ENCODE data around the gene COL16A1. TPM values are rescaled to one million over a fixed set of nuclear protein-coding genes. Genes with fewer than 3 reads are reported as not detected.

COL16A1 gene
- total RNA-seq, 1 donor from 2014 or later = 0.67 TPM

GRCh38 chr1:31642366-31642765, 61.5 kb downstream of the COL16A1 start:
- Mint-ChIP-seq H3K4me3 (ENCODE audit: low read depth) (no peak overlapping the region), H3K27me3 (no peaks in the 10 kb centered on the region), H3K4me1 (ENCODE audit: low read depth) (peaks cover 16% of the 10 kb centered on the region), H3K9me3 (ENCODE audit: low read depth) (no peaks in the 10 kb centered on the region), H3K36me3 (ENCODE audit: insufficient read depth) (no peaks in the 10 kb centered on the region), H3K27ac (no peak overlapping the region)
- TF ChIP-seq CTCF (IDR thresholded peaks at IDR 0.05; ENCODE audit: unreplicated experiment) = no peak
- no peak for DNase-seq (ENCODE audit: low spot score, unreplicated experiment)

GRCh38 chr1:31640964-31641363, 62.9 kb downstream of the COL16A1 start:
- Mint-ChIP-seq H3K27me3 (no peaks in the 10 kb centered on the region), H3K4me1 (ENCODE audit: low read depth) (peaks cover 16% of the 10 kb centered on the region), H3K36me3 (ENCODE audit: insufficient read depth) (no peaks in the 10 kb centered on the region), H3K27ac (no peak overlapping the region), H3K9me3 (ENCODE audit: low read depth) (no peaks in the 10 kb centered on the region), H3K4me3 (ENCODE audit: low read depth) (no peak overlapping the region)
- DNase-seq (ENCODE audit: low spot score, unreplicated experiment) = no peak
- no peak for TF ChIP-seq CTCF (IDR thresholded peaks at IDR 0.05; ENCODE audit: unreplicated experiment)

GRCh38 chr1:31640179-31640578, 63.6 kb downstream of the COL16A1 start:
- H3K36me3 Mint-ChIP-seq (ENCODE audit: insufficient read depth) = no peaks in the 10 kb centered on the region
- no peak overlapping the region for H3K4me3 Mint-ChIP-seq (ENCODE audit: low read depth)
- no peak for TF ChIP-seq CTCF (IDR thresholded peaks at IDR 0.05; ENCODE audit: unreplicated experiment)
- no peak for DNase-seq (ENCODE audit: low spot score, unreplicated experiment)
- H3K4me1 Mint-ChIP-seq (ENCODE audit: low read depth) = peaks cover 13% of the 10 kb centered on the region
- no peak overlapping the region for H3K27ac Mint-ChIP-seq
- H3K27me3 Mint-ChIP-seq = no peaks in the 10 kb centered on the region
- no peaks in the 10 kb centered on the region for H3K9me3 Mint-ChIP-seq (ENCODE audit: low read depth)

GRCh38 chr1:31639543-31639942, 64.3 kb downstream of the COL16A1 start:
- H3K4me3 Mint-ChIP-seq (ENCODE audit: low read depth) = no peak overlapping the region
- no peaks in the 10 kb centered on the region for H3K9me3 Mint-ChIP-seq (ENCODE audit: low read depth)
- H3K36me3 Mint-ChIP-seq (ENCODE audit: insufficient read depth) = no peaks in the 10 kb centered on the region
- TF ChIP-seq CTCF (IDR thresholded peaks at IDR 0.05; ENCODE audit: unreplicated experiment) = no peak
- H3K27ac Mint-ChIP-seq = no peak overlapping the region
- peaks cover 10% of the 10 kb centered on the region for H3K4me1 Mint-ChIP-seq (ENCODE audit: low read depth)
- H3K27me3 Mint-ChIP-seq = no peaks in the 10 kb centered on the region
- no peak for DNase-seq (ENCODE audit: low spot score, unreplicated experiment)

- Mint-ChIP-seq H3K36me3 (ENCODE audit: insufficient read depth) (no peaks in the 10 kb centered on the region), H3K27ac (no peak overlapping the region), H3K9me3 (ENCODE audit: low read depth) (no peaks in the 10 kb centered on the region), H3K27me3 (no peaks in the 10 kb centered on the region), H3K4me3 (ENCODE audit: low read depth) (no peak overlapping the region), H3K4me1 (ENCODE audit: low read depth) (peaks cover 2% of the 10 kb centered on the region)
- no peak for TF ChIP-seq CTCF (IDR thresholded peaks at IDR 0.05; ENCODE audit: unreplicated experiment)
- DNase-seq (ENCODE audit: low spot score, unreplicated experiment) = no peak
These were observed 65.7 kb downstream of the COL16A1 start for GRCh38 chr1:31637915-31638673.
